Uterus (tissue), 4 donors: ENCODE measurements around the gene PWP2. TPM values are rescaled to one million over a fixed set of nuclear protein-coding genes. Genes with fewer than 3 reads are reported as not detected.

Experiments
- DNase-seq, 2 donors: peaks; one replicate each; pipeline ENCODE4 v3.0.0-alpha.2; 2019 to 2020
- H3K27ac ChIP-seq, 2 donors: fragments of 200-600 bp; sonication (generic); 1 replicate in 1 of 2; 2 replicates in 1 of 2; pipeline ENCODE4 v1.5.1; 2016 to 2018
- H3K27me3 ChIP-seq, 2 donors: fragments of 200-600 bp; sonication (generic); one replicate each; pipeline ENCODE4 v1.5.1; 2018 to 2019; ENCODE audit warnings: control low read depth in 1 of 2
- H3K36me3 ChIP-seq, 2 donors: fragments of 200-600 bp; sonication (generic); one replicate each; pipeline ENCODE4 v1.5.1; 2019; ENCODE audit warnings: control low read depth in 1 of 2
- H3K4me1 ChIP-seq, 2 donors: fragments of 200-600 bp; sonication (generic); one replicate each; pipeline ENCODE4 v1.5.1; 2018 to 2019; ENCODE audit warnings: control low read depth in 1 of 2
- H3K4me3 ChIP-seq, 2 donors: fragments of 200-600 bp; sonication (generic); 1 replicate in 1 of 2; 2 replicates in 1 of 2; pipeline ENCODE4 v1.5.1; 2018 to 2019; ENCODE audit warnings: mild to moderate bottlenecking in 1 of 2
- H3K9me3 ChIP-seq, 2 donors: fragments of 200-600 bp; sonication (generic); one replicate each; pipeline ENCODE4 v1.5.1; 2019; ENCODE audit warnings: control low read depth in 1 of 2
- POLR2A ChIP-seq, 2 donors: fragments of 450-650 bp; IDR thresholded peaks; one replicate each; pipeline ENCODE4 v1.6.1; 2016; ENCODE audit warnings: antibody characterized with exemption in 2 of 2, mild to moderate bottlenecking in 1 of 2, moderate library complexity in 1 of 2
- intact Hi-C: fragments of 100-400 bp; cut with DNase I; formaldehyde crosslinking; loops from one replicate; pipeline ENCODE4 v1.15.1; 2023; ENCODE audit warnings: low total_unique reads
- total RNA-seq, 4 donors: library from RNA; depleted of rRNA in 3 of 4; stranded (reverse); fragments of >200 nt in 3 of 4; gene quantifications; one replicate each; pipeline versions ENCODE4 v1.1.0 to v1.2.4, GENCODE V29; 2014 to 2023
- TF ChIP-seq, protein P1 (sequence below), 4 experiments: fragments of 200-600 bp in 2 of 4; fragments of 450-650 bp in 2 of 4; sonication (generic) in 2 of 4; IDR thresholded peaks; one replicate each; pipeline ENCODE4 v1.5.1; 2016 to 2019; ENCODE audit warnings: antibody characterized with exemption in 4 of 4, mild to moderate bottlenecking in 2 of 4, moderate library complexity in 1 of 4
- donor health status: DM: yes; HTN: yes; CAD: no.

The PWP2 gene
- total RNA-seq, 4 donors from 2014 or later, result 5.2 to 9.1 (median 6.5) TPM; not detected in 1

GRCh38 chr21:44078411-44078981 is 28.7 kb upstream of the PWP2 start:
- Histone ChIP-seq H3K9me3 (no peaks in the 10 kb centered on the region), H3K4me3 (no peak overlapping the region), H3K4me1 (no peaks in the 10 kb centered on the region), H3K27me3 (no peaks in the 10 kb centered on the region), H3K36me3 (no peaks in the 10 kb centered on the region), H3K27ac (no peak overlapping the region)
- TF ChIP-seq, protein P1, sequence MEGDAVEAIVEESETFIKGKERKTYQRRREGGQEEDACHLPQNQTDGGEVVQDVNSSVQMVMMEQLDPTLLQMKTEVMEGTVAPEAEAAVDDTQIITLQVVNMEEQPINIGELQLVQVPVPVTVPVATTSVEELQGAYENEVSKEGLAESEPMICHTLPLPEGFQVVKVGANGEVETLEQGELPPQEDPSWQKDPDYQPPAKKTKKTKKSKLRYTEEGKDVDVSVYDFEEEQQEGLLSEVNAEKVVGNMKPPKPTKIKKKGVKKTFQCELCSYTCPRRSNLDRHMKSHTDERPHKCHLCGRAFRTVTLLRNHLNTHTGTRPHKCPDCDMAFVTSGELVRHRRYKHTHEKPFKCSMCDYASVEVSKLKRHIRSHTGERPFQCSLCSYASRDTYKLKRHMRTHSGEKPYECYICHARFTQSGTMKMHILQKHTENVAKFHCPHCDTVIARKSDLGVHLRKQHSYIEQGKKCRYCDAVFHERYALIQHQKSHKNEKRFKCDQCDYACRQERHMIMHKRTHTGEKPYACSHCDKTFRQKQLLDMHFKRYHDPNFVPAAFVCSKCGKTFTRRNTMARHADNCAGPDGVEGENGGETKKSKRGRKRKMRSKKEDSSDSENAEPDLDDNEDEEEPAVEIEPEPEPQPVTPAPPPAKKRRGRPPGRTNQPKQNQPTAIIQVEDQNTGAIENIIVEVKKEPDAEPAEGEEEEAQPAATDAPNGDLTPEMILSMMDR (IDR thresholded peaks at IDR 0.05), result no peak
- no peak for TF ChIP-seq POLR2A (IDR thresholded peaks at IDR 0.05)
- intact Hi-C loops, result no loop called here
- DNase-seq, result no peak

DNA sequence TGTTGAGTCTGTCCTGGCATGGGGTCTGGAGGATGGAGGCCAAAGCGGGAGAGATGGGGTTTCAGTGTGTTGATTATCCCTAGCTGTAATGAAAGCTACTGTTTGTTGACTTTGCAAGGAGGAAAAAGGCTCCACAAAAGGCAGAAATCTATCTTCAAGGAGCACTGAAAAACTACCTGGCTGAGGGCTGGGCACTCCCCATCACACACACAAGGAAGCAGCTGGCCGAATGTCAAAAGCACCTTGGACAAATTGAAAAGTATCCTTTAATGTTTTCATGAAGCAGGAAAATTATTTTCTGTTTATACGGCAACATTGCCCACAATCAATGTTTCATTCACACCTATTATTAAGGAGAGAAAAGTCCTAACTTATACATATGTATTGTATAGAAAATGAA is 27.8 kb upstream of the PWP2 start:
- intact Hi-C loops, result no loop called here
- H3K27ac ChIP-seq, result no peak overlapping the region
- no peak for DNase-seq
- TF ChIP-seq, protein P1 (IDR thresholded peaks at IDR 0.05), result no peak
- no peak for TF ChIP-seq POLR2A (IDR thresholded peaks at IDR 0.05)
- H3K36me3 ChIP-seq, result no peaks in the 10 kb centered on the region
- no peaks in the 10 kb centered on the region for H3K27me3 ChIP-seq
- no peaks in the 10 kb centered on the region for H3K9me3 ChIP-seq
- no peaks in the 10 kb centered on the region for H3K4me1 ChIP-seq
- H3K4me3 ChIP-seq, result no peak overlapping the region

GRCh38 chr21:44079846-44080245 is 27.4 kb upstream of the PWP2 start:
- Histone ChIP-seq H3K36me3 (no peaks in the 10 kb centered on the region), H3K27ac (no peak overlapping the region)
- TF ChIP-seq, protein P1 (IDR thresholded peaks at IDR 0.05), result no peak
- no peak for TF ChIP-seq POLR2A (IDR thresholded peaks at IDR 0.05)

GRCh38 chr21:44082648-44083440 is 24.4 kb upstream of the PWP2 start:
- intact Hi-C loops, result no loop called here
- no peaks in the 10 kb centered on the region for H3K27me3 ChIP-seq
- H3K4me1 ChIP-seq, result no peaks in the 10 kb centered on the region
- no peaks in the 10 kb centered on the region for H3K36me3 ChIP-seq
- H3K27ac ChIP-seq, result peak overlapping the region in 1 of 2 donors; percentile 53
- no peak overlapping the region for H3K4me3 ChIP-seq
- no peaks in the 10 kb centered on the region for H3K9me3 ChIP-seq
- TF ChIP-seq POLR2A (IDR thresholded peaks at IDR 0.05), result no peak
- TF ChIP-seq, protein P1 (IDR thresholded peaks at IDR 0.05), result no peak
- DNase-seq, result no peak

More at GRCh38 chr21:44079846-44080245, 27.4 kb upstream of the PWP2 start:
- DNase-seq, result no peak
- H3K4me1 ChIP-seq, result no peaks in the 10 kb centered on the region
- intact Hi-C loops, result no loop called here
- no peak overlapping the region for H3K4me3 ChIP-seq
- no peaks in the 10 kb centered on the region for H3K27me3 ChIP-seq
- H3K9me3 ChIP-seq, result no peaks in the 10 kb centered on the region

DNA sequence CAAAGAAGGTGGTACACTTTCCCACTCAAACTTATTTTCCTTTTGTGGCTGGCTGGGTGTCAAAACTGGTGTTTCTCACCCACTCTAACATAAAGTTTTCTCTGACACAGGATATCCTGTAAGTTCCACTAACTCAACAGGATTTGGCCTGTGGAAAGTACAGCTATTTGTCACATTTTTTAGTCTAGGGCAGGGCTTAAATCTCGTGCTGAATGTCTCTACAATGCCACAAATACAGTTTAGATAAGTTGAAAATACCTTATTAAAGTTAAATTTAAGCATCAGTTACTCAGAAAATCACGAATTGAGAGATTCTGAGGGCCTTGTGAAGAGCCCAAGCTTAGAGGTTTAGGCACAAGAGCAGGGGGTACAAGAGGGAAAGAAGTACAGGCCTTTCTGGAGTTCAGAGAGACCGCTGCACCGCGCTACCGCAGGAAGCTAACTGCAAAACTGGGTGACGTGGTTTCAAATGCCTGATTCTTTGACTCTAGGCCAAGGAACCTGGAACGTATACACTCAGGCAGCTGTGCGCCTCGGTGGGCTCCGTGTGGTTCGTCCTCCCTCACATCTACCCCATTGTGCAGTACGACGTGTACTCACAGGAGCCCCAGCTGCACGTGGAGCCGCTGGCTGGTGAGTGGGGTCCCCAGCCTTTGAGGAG is 23.4 kb upstream of the PWP2 start:
- TF ChIP-seq, protein P1 (IDR thresholded peaks at IDR 0.05), result no peak
- no peak for TF ChIP-seq POLR2A (IDR thresholded peaks at IDR 0.05)
- Histone ChIP-seq H3K27ac (peak overlapping the region; percentile 6 to 53), H3K36me3 (no peaks in the 10 kb centered on the region), H3K9me3 (no peaks in the 10 kb centered on the region), H3K4me1 (no peaks in the 10 kb centered on the region), H3K27me3 (no peaks in the 10 kb centered on the region), H3K4me3 (no peak overlapping the region)
- no peak for DNase-seq
- intact Hi-C loops, result no loop called here
